Fibroblast of skin of right biceps (primary cell): ENCODE data around the gene PLXNA2.

ENCODE experiments used
- DNase-seq: peaks from one replicate; pipeline ENCODE4 v3.0.0-alpha.2; 2013

The PLXNA2 gene

DNA sequence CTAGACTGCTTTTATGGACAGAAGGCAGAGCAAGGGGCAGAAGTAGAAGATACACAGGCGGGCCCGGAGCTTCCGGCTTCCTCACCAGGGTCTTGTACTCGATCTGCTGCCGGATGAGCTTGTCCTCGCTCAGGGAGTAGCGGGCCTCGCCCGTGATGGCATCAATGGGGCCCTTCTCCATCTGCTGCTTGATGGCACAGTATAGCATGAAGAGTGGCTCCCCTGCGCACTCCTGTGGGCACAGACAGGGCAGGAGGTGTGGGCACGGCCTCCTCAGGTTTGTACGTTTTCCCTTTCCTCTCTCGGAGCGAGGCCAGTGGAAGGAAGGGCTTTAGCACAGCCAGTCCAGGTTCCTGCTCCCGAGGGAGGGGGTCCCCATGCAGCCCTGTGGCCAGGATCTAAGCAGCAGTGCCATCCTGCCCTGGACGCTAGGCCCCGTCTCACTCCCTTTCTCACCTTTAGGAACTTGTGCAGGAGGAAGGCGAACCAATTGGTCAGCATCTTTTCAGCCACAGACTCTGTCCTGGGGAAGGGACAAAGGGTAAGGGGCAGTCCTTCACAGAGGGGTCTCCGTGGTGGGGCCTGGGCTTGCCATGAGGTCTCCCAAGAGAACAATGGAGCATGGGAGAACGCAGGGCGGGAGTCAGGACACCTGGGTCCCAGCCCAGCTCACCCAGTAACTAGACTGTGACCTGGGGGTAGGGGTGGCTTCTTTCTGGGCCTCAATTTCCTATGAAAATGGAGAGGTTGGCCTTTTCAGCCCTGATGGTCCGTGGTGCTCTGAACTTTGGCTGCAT, 204.4 kb downstream of the PLXNA2 start:
- no peak for DNase-seq

DNA sequence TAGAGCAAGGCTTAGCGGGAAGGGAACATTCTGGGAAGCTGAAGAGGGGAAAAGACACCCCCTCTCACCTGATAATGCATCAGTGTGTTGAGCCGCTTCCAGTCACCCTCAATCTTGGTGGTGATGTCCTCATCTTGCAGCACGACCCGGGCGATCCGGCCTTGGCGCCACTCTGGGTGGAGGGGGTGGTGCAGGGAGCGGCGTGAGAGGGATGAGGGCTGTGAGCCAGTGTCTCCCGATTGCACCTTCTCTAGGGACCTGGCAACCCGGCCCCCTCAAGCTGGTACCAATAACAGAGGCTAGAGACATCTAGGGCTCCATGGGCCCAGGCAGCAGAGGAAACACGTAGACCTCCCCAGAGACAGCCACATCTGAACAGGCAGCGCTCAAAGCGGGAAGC, 205.9 kb downstream of the PLXNA2 start:
- no peak for DNase-seq

DNA sequence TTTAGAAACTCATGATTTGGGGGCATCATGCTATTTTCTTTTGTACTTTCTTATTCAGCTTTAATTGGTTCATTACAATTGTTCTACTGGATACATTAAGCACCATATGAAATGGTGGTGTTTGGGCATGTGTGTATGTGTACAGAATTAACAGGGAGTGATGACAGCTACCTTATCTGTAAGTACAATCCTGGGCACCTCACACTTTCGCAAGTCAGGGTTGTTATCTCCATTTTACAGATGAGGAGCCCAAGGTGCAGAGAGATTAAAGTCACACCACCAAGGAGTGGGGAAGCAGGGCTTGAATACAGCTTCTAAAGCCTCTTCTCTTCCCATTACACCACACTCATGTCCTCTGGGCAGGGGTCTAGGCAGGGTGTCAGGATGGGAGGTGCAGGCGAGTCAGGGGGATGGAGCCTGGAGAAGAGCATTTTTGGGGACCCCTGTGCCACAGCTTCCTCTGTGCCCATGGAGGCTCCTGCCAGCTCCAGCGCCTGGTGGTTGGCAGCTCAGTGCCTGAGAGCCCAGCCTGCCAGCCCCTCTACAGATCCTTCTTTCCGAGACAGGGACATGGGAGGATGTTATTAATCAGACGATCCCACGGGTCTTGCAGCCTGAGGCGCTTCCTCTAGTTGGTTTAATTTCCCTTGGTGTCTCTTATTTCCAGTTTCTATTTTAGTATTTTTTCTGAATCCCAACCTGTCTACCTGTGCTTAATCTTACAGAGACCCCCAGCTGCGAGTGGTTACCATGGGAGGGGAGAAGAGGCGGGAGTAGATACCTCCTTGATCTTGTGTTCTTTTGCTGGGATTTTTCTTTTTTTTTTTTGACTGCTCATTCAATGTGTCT, 207.0 kb downstream of the PLXNA2 start:
- DNase-seq: no peak

DNA sequence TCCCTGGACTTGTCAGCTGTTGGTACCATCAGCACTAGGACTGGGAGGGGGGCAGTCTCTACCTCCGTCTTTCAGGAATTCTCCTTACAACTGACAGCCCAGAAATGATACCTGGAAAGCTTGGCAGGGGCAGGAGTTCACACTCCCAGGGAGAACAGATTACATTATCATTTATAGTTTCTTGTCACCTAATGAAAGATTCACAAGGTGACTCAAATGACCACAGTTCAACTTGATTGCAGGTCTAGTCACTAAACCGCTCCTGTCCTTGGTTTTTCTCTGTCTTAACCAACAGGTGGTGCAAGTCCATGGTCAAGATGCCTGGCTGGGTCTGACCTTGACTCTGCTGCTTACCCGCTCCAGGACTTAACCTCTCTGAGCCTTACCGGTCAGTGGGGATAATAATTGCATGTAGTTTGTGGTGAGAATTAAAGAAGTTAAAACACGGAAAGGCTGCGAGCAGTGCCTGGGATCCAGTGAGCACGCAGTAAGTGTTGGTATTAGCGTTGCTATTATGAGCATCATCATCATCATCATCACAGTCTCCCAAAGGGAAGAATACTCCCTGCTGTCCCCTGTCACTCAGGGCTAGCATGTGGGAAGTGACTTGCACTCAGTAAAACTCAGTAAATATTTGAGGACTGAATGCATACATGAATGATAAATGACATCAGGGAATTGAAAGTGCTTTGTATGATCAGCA, 207.9 kb downstream of the PLXNA2 start:
- no peak for DNase-seq

DNA sequence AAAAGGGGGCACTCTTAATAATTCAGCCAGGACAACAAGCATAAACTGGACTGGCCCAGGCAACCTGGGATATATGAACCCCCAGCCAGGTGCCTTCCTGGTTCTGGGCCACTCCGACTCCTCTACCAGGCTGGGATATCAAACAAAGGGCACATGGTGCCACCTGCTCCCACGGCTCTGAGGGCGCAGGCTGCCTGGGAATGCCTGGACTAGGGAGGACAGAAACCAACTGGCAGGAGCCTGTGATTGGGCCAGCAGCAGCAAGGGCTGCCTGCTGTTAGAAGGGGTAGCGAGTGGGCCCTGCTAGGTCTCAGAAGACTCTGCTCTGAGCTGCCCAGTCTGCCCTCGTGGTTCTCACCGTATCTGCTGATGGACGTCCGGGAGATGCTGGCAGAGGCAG, 210.0 kb downstream of the PLXNA2 start:
- no peak for DNase-seq

DNA sequence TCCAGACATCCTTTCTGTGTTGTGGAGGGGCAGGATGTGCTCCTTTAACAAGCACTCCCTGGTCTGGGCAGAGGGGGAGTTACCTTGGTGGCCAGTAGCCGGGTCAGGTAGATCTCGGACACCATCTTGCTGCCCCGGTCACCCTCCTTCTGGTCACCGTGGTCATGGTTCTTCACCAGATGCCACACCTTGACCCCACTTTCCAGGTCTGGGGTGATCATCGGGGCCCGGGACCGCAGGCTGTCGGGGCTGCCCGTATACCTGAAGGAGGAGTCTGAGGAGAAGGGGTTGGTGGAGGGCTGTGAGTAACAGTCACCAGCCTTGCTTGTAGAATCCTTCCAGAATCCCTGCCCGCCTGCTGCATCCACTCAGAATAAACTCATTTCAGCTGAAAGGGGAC, 210.9 kb downstream of the PLXNA2 start:
- no peak for DNase-seq

DNA sequence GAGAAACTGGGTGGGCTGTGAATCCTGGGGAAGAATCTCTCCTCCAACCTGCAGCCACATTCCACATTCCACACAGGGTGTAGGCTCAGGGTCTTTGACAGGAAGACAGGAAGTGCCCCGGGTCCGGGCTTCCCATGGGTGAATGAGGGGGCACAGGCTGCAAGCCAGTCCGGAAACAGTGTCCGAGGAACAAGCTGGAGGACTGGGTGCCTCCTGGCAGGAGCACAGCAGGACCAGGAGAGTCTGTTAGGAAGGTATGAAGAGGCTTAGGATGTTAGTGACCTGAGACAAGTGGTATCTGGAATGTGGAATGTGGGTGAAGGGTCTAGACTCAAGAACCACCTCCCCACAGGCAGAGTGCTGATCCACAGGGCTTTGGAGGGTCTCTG, 212.3 kb downstream of the PLXNA2 start:
- DNase-seq: no peak

DNA sequence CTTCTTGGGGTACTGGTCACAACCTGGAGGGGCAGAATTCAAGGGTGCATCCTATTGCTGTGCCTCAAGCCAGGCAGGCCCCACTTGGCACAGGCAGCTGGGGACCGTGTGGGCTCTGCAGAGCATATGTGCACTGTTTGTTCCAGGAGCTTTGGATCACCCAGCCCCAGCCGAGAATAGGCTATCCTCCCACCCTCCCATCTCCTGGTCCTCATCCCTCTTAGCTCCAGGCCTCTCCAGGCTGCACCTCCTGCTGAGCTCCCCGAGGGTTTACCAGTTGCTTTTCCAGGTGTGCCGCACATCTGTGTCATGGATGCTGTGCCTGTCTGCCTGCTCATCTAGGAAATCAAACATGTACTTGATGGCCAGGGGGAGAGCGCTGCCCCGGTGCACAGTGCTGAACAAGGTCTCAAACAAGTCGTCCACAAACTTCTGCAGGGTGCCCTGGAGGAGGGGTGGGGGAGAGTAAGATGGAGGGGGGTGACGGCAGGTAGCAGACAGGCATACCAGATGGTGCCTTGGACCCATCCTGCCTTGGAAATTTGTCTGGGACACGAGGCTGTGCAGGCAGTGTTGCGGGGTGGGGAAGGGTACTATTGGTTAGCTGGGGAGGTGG, 212.8 kb downstream of the PLXNA2 start:
- DNase-seq: no peak

DNA sequence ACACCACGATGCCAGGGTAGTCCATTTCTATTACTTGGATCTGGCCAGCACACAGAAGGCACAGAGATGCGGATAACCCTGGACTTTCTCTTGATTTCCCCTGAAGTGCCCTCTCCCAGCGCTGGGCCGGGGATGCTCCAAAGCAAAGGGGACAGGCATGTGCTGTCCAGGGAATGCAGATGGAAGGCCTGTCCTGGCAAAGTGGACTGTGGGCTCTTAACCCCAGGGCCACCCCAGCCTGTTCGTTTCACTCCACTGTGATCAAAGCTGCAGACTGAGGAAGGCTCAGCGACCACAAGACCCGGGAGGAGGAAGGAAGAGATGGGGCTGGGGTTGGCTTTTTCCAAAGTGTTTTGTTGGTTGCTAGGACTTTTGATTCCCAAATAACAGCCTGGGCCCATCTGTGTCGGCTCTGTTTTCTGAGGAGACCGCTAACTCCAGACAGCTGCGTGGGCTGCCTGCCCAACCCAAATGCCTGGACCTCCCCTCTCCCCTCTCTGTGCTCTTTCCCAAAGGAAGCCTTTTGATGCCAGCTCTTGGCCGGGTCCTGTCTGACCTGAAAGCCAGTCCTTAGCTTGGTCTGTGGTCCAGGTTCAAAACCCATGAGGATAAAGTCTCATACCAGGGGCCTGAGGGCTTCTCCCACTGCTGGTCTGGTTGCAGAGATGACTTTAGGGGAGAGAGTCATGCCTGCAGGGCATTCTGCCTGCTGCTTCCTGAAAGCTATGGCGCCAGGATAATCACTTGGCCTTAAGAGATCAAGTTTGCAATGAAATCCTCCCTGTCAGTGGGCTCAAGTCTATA, 213.7 kb downstream of the PLXNA2 start:
- peak; percentile 43 for DNase-seq

DNA sequence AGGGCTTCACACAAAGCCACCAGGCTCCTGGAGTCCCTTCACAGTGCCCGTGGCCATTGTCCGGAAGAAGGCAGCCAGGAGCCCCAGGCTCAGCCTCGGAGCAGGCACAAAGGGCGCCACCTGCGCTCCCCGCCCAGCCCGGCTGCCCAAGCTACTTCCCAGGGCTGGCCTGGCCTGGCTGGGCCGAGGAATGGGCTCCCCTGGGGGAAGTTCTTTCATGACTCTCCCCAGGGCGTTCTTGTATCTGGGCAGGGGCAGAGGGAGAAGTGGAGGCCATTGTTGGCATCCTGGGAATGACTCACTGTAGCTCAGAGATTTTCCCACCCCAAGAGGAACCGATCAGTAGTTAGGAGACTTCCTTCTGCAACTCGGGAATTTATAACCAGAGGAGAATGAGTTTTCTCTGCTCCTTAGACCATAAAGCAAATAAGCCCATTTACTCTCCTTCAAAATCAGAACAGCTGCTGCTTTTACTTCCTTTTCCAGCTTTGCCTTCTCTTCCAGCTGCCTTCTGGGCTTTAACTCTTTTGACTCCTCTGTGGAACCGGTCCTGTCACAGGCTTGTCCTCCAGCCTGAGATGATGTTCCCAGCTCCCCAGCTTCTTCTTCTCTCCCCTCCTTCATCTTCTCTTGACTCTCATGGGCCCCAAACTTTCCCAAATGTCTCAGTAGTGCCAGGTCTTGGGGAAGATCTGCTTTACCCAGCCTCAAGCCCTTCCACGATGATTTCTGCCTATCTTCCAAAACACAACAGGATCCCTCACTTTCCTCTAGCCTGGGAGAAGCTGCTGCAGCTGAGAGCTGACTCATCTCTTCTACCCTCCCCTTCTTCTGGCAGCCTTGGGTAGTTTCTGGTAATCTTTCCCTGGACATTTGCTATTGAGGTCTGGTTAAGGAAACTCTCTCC, 214.6 kb downstream of the PLXNA2 start:
- peak; percentile 69 for DNase-seq

DNA sequence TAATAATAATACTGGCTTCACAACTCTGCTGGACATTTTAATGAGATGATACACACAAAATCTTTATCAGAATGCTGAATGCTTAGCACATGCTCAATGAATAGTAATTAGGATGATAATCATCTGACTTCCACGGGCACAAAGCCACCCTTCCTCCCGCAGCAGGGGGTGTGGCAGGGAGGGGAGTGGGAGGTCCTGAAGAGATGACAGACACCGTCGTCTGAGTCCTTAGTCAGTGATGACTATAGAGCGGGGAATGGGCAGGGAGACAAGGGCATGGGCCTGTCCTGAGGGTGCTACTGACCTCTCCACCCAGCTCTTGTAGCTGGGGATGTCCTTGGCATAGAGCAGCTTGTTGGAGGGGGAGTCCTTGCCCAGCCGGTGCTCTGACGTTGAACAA, 215.7 kb downstream of the PLXNA2 start:
- peak; percentile 23 for DNase-seq

DNA sequence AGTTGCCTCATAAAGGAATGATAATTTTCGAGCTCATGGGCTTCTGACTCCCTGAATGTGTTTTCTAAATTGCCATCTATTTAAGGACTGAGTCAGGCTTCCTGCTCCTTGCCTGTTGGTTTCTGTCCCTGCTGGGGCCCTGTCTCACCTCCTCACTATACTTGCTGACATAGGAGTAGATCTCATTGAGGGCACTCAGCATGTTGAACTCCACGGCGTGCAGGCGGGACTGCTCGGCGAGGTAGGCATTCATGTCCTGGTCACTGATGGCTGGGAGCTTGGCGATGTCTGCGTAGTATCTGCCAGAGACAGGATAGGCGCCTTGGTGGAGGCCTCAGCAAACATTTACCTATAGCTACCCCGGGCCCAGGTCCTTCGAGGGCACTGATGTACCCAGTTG, 216.3 kb downstream of the PLXNA2 start:
- peak; percentile 19 for DNase-seq

DNA sequence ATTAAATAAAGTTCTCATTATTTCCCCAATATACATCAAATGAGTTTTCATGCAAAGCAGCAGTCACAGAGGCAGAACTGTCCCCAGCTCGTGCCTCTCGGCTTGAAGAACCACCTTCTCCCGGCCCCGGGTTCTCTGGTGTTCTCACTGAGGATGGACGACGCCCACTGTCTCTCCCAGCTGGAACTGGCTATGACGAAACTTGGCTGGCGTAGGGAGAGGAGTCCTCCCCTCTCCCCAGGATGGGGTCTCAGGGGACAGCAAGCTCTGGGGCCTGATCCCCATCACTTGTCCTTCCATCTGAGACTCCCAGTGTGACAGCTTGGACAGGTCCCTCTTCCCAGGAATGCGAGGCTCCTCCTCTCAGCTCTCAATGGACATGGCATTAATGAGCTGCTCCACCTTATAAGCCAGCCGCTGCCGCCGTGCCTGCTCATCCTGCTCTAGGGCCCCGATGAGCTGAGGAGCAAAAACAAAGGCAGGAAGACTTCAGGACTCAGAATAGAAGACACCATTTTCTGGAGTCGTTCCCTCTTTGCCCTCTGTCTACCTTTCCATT, 217.2 kb downstream of the PLXNA2 start:
- DNase-seq: no peak

DNA sequence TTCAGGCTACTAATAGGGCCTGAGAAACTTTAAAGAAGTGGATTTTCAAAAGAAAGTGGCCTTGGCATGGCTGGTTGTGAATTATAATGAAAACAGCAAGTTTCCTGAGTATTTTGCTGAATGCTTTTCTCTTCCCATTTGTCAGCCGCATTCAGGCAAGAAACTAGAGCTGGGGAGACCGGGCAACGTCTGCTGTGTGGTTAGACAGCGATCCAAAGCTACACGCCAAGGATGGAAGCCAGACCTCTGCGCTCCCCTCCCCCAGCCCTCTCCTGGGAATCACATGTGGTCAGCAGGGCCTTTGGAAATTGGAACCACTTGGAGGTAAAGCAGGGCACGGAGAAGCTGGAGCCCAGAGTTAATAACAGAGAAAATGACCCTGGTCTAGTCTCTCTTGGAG, 219.2 kb downstream of the PLXNA2 start:
- peak; percentile 65 for DNase-seq

DNA sequence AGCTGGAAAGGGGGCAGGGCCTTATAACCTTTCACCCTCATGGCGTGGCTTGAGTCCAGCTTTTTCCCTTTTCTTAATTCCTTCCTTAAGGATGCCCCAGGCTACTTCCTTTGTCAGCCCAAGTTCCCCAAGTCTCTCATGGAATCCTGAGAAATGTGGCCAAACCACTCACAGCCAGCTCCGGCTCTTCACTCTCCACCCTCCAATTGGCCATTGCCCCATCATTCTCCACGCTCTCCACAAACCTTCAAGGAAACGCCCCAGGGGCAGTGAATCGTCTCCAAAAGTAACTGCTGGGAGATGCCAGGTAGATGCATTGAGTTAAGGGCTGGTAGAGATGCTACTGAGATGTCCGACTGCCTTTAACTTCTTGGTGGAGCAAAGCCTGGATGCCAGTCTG, 219.8 kb downstream of the PLXNA2 start:
- DNase-seq: no peak

DNA sequence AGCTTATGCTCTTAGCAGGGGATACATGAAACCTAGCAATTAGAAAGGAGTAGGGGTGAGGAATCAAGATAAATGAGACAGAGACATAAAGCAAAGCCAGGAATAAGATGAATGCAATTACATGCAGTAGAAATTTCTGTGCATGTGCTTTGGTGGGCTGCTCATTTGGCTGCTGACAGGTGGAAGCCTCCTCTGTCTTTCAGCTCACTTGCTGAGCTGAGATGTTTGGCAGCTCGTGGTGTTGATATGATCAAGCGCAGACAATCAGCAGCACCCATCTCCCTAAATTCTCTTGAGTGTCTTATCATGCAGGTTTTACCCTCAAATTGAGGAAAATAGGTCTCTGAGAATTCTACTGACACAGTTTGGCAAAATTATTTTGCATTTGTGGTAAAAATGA, 224.9 kb downstream of the PLXNA2 start:
- DNase-seq: no peak

DNA sequence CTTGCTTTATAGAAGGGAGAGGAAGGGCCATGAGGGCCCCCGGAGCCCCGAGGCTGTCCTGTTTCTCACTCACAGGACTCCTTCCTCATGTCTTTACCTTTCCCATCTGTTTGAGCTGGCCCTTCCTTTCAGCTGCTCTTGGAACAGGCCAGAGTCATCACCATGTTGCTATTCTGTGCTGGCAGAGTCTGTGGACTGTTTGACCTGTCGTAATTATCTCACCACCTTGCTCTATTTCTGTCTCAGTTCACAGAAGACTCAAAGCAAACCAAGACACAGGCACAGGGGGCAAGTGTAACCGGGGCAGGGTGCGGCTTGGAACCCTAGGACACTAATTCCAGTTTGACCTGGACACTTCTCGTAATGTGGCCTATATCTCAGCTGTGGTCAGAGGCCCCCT, 228.9 kb downstream of the PLXNA2 start:
- DNase-seq: no peak

DNA sequence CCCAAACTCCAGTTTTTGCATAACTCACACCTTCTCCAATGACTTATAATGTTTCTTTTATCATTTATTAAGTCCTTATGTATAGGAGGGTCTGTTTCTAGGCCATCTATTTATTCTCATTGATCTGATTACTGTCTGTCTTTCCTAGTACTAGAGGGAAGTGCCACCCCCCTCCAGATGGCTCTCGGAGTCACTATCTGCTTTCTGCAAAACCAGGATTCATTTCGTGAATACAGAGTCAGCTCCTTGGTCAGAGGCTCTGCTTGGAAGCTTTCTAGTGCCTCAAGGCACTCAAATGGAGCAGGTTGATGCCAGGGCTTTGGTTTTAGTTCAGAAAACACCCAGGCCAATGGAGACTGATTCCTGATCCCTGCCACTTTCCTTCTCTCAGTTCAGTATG, 231.0 kb downstream of the PLXNA2 start:
- DNase-seq: no peak

DNA sequence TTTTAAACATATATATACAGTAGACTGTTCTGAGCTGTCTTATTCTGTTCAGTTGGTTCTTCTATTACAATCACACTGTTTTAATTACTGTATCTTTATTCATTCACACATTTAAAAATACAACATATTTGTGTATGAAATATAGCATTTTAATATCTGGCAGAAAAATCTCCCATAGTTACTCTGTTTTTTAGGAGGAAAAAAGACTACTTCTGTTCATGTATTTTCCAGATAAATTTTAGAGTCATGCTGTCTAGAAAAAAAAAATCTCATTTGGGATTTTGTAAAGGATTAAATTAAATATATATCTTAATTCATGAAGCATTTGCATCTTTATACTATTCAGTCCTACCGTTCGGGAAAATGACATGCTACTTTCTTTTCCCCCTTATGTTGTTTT, 231.5 kb downstream of the PLXNA2 start:
- DNase-seq: no peak

DNA sequence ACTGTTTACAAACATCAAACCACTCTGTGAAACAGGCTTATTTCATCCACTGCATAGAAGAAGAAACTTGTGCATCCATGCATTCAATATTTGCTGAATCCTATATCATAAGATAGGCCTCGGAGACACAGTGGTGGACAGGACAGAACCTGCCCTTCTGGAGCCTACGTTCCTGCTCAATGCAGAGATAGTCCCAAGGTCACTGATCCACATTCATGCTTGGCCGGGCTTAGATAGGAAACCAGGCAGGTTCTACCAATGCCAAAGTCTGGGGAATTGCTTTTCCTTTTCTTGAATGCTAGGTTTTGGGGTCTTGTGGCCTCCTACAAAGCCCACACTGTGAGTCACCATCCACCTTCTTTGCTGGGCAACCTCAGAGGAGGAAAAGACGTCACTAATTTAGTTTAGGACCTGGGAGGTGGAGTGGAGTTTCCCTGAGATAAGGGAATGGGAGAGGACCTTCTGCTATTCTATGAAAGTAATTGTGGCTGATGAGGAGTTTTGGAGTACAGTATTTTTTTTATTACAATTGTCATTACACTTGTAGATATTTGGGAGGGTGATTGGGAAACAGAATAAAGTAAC, 233.6 kb downstream of the PLXNA2 start:
- DNase-seq: no peak
